Skeletal muscle satellite cell (primary cell): ENCODE results near the gene NUTM2F.
"Not testable (repeated sequence)": the region's sequence is repeated elsewhere in the genome, so short reads cannot be mapped to it uniquely, and the experiment has no call there.

Experiments used
- H3K27me3 ChIP-seq: 2 replicates; pipeline ENCODE4 v1.7.0; 2013; ENCODE audit warnings: low read length; ENCODE audit not compliant: control insufficient read depth, insufficient read depth
- H3K36me3 ChIP-seq: 2 replicates; pipeline ENCODE4 v1.7.0; 2013; ENCODE audit warnings: mild to moderate bottlenecking, control low read depth, low read length; ENCODE audit not compliant: insufficient read depth
- H3K4me1 ChIP-seq: 2 replicates; pipeline ENCODE4 v1.7.0; 2013; ENCODE audit warnings: low read length; ENCODE audit not compliant: control insufficient read depth, insufficient read depth
- H3K4me2 ChIP-seq: 2 replicates; pipeline ENCODE4 v1.7.0; 2013; ENCODE audit warnings: mild to moderate bottlenecking, low read length
- H3K4me3 ChIP-seq: 2 replicates; pipeline ENCODE4 v1.7.0; 2013; ENCODE audit warnings: low read length
- H3K9ac ChIP-seq: 2 replicates; pipeline ENCODE4 v1.7.0; 2013; ENCODE audit warnings: mild to moderate bottlenecking, low read depth, low read length, moderate library complexity
- H3K9me3 ChIP-seq: replicated peaks from 2 replicates; pipeline ENCODE4 v1.7.0; 2013; ENCODE audit warnings: mild to moderate bottlenecking, control low read depth, low read length

The NUTM2F gene

DNA sequence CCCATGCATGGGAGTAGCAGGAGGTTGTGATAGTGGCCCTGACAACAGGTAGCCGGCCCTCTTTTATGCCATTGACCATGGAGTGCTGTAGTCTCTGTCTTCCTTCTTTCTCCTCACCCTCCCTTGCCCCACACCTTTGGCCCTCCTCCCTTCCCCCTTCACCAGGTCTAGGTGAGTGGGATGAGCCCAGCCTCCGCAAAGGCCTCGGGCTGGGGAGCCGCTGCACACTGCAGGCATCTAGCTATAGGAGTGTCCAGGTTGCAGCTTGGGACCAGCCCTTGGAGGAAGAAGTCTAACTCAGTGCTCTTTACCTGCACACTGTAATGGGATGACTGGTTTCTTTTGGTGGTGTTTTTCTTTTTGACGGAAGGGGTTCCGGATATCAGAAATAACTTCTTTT lies 12.3 kb upstream of the NUTM2F start:
- not testable (repeated sequence) for H3K4me1 ChIP-seq, H3K4me2 ChIP-seq, H3K9me3 ChIP-seq, H3K27me3 ChIP-seq, H3K9ac ChIP-seq, H3K4me3 ChIP-seq, H3K36me3 ChIP-seq

- H3K4me2 ChIP-seq, H3K36me3 ChIP-seq, H3K9me3 ChIP-seq, H3K27me3 ChIP-seq, H3K9ac ChIP-seq, H3K4me1 ChIP-seq, H3K4me3 ChIP-seq: not testable (repeated sequence)
Measured at GRCh38 chr9:94339657-94340056, 11.2 kb upstream of the NUTM2F start.

GRCh38 chr9:94338723-94339122 lies 10.3 kb upstream of the NUTM2F start:
- H3K27me3 ChIP-seq, H3K4me3 ChIP-seq, H3K9ac ChIP-seq, H3K9me3 ChIP-seq, H3K4me1 ChIP-seq, H3K4me2 ChIP-seq, H3K36me3 ChIP-seq: not testable (repeated sequence)

GRCh38 chr9:94336445-94336844 lies 8.0 kb upstream of the NUTM2F start:
- not testable (repeated sequence) for H3K4me3 ChIP-seq, H3K36me3 ChIP-seq, H3K4me2 ChIP-seq

DNA sequence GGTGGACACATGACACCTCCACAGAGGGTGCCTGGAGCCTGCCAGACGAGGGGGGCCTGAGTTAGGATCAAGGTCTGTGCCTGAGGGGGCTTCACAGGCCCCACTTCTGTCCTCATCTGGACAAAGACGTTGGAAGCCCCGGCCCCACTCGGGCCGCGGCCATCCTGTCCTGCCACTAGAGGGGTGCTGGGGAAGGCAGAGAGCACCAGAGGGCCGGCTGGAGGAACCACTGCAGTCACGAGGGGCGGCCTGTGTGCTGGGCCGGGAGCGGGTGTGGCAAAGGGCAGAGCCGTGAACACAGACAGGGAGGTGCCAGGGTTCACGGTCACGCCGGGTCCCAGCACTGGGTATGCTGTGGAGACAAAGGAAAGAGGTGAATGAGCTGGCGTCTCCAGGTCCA lies 2.9 kb downstream of the NUTM2F start:
- not testable (repeated sequence) for H3K4me3 ChIP-seq, H3K4me1 ChIP-seq, H3K9ac ChIP-seq, H3K4me2 ChIP-seq, H3K36me3 ChIP-seq, H3K27me3 ChIP-seq, H3K9me3 ChIP-seq

More at GRCh38 chr9:94336445-94336844, 8.0 kb upstream of the NUTM2F start:
- not testable (repeated sequence) for H3K9ac ChIP-seq, H3K4me1 ChIP-seq, H3K27me3 ChIP-seq, H3K9me3 ChIP-seq

- not testable (repeated sequence) for H3K4me3 ChIP-seq, H3K9me3 ChIP-seq, H3K27me3 ChIP-seq, H3K4me2 ChIP-seq, H3K9ac ChIP-seq, H3K4me1 ChIP-seq, H3K36me3 ChIP-seq
Measured at GRCh38 chr9:94323153-94323798, 5.2 kb downstream of the NUTM2F start.

DNA sequence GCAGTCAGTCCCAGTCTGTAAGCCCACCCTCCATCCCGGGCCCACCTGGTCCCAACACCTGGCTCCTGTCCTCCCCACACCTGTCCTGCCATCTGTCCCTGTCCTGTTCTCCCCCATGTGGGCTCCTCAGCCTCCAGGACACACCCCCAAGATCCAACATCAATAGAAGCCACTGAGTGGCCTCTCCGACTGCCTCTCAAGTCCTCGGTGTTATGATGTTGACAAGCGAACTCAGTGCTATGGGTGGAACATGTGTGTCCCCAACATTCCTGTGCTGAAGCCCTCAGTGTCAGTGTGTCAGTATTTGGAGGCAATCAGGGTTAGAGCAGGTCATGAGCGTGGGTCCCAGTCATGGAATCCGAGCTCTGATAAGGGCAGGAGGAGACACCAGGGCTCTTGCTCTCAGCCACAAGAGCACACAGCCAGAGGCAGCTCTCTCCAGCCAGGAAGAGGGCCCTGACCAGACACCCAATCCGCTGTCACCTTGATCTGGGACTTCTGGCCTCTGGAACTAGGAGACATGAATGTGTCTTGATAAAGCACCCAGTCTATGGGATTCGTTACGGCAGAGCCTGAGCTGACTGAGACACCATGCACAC lies 6.0 kb downstream of the NUTM2F start:
- not testable (repeated sequence) for H3K4me1 ChIP-seq, H3K4me2 ChIP-seq, H3K27me3 ChIP-seq, H3K36me3 ChIP-seq, H3K9me3 ChIP-seq, H3K9ac ChIP-seq, H3K4me3 ChIP-seq

GRCh38 chr9:94317949-94318657 lies 10.3 kb downstream of the NUTM2F start:
- H3K4me1 ChIP-seq, H3K9me3 ChIP-seq, H3K4me3 ChIP-seq, H3K27me3 ChIP-seq, H3K36me3 ChIP-seq, H3K9ac ChIP-seq, H3K4me2 ChIP-seq: not testable (repeated sequence)

DNA sequence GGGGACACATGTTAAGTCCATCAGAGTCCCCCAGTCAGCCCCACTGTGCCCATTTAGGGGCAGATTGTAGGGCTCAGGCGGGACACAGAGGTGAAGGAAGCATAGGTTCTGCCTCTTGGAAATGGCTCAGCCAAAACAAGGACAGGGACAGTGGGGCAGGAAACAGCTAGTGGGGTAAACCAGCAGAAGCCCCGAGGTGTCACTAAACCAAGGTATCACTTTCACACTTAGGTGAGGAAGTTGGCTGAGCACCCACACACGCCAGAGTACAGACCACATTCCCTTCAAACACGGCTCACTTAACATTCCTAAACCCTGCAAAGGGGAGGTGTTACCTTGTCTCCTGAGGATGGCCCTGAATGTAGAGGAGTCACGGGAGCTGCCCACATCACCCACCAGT lies 12.2 kb downstream of the NUTM2F start:
- H3K27me3 ChIP-seq, H3K4me3 ChIP-seq, H3K4me1 ChIP-seq, H3K9ac ChIP-seq, H3K4me2 ChIP-seq, H3K36me3 ChIP-seq, H3K9me3 ChIP-seq: not testable (repeated sequence)

DNA sequence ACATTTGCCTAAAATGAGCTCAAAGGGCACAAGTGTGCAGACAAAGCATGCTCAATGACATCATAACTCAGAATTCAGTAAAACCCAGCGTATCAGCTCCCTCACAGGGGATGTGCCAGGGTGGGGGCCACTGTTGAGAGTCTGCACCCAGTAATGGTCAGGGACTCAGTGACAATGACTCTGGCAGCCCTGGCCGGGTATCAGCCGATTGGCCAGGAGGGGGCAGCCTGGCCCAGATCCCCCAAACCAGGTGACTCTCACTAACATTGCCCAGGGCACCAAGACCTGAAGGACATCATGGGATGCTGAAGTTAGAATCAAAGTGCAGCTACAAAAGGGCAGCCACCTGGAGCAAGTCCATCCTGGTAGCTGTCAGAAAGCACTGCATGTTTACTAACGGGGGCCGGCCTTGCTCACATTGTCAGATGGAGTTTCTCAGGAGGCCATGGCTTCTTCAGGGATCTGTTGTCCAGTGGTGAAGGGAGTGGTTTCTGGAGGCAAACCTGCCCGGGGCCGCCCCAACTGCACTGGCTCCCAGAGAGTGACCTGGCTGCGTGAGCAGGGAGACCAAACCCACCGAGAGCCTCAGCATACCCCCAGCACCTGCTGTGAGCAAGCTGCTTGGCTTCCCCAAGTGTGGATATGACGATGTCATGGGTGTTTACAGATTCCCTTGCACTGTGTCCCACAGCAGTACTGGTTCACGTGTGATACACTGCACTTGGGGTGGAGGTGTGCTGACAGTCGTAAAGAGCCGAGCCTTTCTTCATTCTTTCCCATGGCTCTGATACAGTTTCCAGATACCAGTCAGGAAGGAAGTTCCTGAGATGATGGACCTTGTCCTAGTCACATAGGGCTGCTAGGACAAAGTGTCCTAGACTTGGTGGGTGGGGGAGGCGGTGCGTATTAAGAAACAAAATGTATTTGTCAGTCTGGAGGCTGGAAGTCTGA lies 13.1 kb downstream of the NUTM2F start:
- not testable (repeated sequence) for H3K9me3 ChIP-seq, H3K4me3 ChIP-seq, H3K9ac ChIP-seq, H3K36me3 ChIP-seq, H3K4me2 ChIP-seq, H3K27me3 ChIP-seq, H3K4me1 ChIP-seq

DNA sequence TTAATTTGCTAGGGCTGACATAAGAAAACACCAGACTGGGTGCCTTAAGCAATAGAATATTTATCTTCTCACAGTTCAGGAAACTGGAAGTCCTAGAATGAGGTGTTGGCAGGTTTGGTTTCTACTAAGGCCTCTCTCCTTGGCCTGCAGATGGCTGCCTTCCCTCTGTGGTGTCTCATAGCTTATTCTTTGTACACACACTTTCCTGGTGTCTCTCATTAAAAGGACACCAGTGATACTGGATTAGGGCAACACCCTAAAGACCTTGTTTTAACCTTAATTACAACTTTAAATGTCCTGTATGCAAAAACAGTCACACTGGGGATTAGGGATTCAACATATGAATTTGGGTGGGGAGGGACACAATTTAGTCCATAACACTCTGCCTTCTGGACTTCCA lies 25.1 kb downstream of the NUTM2F start:
- H3K9me3 ChIP-seq, result no peaks in the 10 kb centered on the region
- peaks cover 10% of the 10 kb centered on the region for H3K36me3 ChIP-seq
- H3K9ac ChIP-seq, result no peak overlapping the region
- no peaks in the 10 kb centered on the region for H3K27me3 ChIP-seq
- no peak overlapping the region for H3K4me3 ChIP-seq
- no peak overlapping the region for H3K4me2 ChIP-seq
- H3K4me1 ChIP-seq, result no peaks in the 10 kb centered on the region
